HG02870 (cell line): ENCODE results near the gene NRG4.
"Not testable (repeated sequence)": the region's sequence is repeated elsewhere in the genome, so short reads cannot be mapped to it uniquely, and the experiment has no call there.

Experiments used
- ATAC-seq: cut with Tn5 transposase; IDR thresholded peaks from one replicate; pipeline ENCODE4 v1.9.1; 2021; ENCODE audit warnings: mild to moderate bottlenecking, moderate library complexity; ENCODE audit not compliant: unreplicated experiment

NRG4 gene

DNA sequence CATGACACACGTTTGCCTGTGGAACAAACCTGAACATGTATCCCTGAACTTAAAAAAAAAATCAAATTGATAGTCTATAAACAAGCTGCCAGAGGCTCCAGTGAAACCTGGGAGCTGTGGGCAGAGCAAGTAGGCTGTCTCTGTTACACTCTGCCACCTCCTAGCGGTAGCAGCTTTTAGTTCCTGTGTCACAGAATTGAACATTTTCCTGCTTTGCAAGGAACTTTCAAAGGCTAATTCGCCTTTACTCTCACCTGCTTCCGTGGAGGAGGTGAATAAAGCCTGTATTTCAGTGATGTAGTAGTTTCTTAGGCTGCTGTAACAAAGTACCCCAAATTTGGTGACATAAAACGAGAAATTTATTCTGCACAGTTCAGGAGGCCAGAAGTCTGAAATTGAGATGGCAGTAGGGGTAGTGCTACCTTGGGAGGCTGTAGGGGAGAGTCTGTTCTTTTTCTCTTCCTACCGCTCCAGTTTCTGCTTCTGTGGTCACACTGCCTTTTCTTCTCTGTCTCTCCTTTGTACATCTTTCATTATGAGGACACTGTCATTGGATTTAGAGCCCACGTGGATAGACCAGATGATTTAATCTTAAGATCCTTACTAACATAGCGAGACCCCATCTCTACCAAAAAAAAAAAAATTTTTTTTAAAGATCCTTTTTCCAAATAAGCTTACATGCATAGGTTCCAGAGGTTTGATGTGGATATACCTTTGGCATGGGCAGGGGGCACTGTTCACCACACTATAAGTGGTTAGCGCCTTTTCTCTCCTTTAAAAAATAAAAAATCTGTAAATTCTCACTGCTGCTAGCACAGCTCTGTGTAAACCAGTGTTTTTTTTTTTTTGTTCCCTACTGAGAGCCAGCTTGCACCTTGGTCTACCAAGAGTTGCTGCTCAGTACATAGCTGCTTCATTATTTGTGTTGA lies 83.3 kb downstream of the NRG4 start:
- no peak for ATAC-seq

DNA sequence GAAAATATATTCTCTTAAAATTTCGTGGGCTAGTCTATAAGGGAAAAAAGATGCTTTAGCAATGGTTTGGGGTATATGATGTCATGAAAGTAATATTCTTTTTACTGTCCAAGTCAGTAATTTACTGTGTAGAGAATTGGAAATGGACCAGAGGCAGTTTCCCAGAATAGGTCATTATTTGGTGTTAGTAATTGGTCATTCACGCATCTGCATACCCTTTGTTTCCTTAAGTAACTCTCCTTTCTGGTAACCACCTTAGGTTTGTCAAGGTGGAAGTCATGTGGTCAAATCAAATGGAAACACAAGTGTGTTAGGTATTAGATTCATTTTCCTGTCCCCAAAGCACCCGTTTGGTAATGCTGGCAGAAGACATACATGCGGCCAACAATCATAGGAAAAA lies 84.6 kb downstream of the NRG4 start:
- no peak for ATAC-seq

DNA sequence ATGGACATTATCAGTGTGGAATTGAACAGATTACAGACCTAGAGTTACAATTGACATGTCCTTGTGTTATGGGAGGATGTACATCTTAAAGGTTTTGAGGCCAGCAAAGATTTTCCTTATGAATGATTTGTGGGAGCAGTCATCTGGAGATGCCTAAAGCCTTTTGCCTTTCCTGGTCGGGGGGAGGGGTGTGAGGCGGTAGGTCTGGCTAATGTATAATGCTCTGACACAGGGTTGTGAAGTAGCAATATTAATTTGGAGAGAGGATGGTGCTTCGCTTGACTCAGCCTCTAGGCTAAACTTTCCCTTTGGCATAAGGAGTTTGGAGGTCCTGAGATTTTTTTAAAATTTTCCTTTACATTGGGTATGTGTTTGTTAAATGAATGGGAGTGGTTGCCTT lies 85.3 kb downstream of the NRG4 start:
- ATAC-seq, result no peak

DNA sequence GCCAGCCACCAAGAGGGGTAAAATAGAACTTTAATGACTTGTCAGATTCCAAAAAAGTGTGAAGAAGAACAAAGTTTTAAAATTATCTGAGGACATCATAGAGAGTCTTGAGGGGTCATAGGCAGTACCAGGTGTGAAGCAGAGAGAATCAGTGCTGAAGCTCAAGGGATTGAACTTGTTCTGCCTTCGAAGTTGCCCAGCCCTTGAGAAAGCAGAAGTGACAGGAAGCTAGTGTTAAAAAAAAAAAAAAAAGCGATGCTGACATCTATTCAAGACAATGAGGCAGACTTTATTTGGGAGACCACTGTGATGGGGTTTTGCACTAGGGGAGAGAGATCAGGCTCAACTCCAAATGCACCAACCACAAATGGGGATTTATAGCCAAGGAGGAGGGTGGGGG lies 86.8 kb downstream of the NRG4 start:
- no peak for ATAC-seq

DNA sequence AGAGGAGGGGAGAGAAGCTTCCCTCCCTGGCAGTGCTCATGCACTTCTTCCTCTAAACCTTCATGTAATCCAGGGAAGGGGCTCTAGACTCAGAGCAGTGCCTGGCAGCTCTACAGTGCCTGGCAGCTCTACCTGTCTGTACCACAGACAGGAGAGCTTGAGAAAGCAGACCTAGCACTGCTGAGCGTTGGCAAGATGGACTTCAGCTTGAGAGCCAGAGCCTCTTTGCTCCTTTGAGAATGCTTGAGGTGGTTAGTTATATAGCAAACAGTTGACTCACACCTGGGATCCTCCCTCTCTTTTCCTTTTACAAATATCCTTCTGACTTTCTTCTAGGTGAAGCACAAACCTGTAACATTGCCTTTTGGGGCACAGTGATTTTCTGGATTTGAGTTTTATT lies 87.6 kb downstream of the NRG4 start:
- ATAC-seq, result no peak

DNA sequence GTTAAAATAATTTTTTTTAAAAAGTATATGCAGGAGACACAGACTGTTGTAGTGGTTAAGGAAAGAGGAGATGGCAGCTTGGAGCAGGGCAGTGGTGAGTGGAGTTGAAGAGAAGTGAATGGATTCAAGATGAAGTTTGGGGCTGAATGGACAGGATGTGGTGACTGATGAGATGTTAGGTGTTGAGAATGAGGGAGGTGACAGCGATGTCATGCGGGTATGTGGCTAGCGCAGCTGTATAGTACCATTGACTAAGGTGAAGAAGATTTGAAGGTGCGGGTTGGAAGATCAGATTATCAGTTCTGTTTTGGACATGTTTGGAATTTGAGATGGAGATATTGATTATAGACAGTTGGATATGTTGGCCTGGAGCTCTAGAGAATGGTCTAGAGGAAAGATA lies 88.5 kb downstream of the NRG4 start:
- no peak for ATAC-seq

DNA sequence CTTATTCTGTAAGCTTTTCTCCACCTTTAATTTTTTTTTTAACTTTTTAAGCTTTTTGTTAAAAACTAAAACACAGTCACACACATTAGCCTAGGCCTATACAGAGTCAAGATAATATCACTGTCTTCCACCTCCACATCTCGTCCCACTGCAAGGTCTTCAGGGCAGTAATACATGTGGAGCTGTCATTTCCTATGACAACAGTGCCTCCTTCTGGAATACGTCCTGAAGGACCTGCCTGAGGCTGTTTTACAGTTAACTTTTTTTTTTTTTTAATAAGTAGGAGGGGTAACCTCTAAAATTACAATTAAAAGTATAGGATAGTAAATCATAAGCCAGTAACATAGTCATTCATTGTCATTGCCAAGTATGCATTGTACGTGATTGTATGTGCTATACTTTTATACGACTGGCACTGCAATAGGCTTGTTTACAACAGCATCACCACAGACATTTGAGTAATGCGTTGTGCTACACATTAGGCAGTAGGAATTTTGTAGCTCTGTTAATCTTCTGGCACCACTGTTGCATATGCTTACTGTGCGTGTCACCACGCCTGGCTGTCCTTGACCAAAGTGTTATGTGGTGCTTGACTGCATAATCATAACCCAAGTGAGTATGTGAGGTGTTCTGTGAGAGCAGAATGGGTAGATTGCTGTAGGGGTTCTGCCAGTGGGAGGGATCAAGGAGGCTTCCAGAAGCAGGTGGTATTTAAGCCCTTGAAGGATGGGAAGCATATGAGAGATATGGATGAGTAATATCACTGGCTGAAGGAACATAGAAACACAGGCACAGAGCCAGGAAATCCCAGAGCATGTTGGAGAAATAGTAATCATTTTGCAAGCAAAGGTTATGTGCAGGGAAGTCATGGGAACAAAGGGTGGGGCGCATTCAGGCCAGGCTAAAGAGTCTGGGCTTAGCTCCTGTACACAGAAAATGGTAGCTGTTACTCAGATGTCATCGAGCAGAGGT lies 90.2 kb downstream of the NRG4 start:
- no peak for ATAC-seq

DNA sequence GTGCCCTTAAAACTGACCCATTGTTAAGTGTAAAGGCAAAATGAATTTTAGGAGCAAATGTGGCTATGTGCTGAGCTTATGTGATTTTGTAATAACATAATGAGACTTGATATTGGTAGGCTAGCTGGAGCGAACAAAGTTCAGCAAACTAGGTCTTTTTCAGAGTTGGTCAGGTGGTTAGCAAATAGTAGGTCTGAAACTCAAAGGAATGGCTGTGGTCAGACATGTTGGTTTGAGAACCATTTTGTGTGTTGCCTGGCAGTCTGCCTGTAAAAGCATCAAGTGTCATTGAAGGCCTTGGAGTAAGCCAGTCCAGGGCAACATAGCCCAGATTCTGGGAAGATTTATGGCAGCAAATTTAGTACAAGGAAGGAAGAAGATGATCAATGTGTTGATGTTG lies 92.1 kb downstream of the NRG4 start:
- ATAC-seq, result no peak

DNA sequence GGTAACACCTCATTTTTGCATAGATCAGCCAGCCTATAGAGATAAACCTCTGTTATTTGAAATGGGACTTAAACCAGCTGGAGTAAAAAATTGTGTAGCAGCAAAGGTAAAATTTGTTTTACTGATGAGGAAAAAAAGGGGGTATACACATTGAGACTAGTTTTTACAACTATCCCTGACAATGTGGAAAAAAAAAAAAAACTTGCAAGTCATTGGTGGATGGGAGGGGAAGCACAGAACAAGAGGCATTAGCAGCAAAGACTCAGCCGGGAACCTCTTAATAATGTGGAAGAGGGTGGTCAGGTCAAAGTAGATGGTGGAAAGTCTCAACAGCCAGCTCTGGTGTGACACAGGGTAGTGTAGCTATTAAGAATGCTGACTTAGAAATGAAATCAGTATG lies 94.1 kb downstream of the NRG4 start:
- no peak for ATAC-seq

DNA sequence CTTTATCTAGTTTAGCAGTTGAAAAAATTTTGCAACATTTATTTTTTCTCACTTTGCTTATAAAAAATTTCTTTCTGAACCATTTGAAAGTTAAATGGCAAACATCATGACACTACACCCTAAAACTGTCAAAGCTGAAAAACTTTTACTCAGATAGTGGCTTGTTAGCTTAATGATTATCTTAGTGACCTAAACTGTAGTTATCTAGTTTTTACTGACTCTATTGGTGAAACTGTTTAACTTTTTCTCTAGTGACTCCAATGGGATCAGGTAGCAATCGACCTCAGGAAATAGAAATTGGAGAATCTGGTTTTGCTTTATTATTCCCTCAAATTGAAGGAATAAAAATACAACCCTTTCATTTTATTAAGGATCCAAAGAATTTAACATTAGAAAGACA lies 95.2 kb downstream of the NRG4 start:
- ATAC-seq, result no peak

DNA sequence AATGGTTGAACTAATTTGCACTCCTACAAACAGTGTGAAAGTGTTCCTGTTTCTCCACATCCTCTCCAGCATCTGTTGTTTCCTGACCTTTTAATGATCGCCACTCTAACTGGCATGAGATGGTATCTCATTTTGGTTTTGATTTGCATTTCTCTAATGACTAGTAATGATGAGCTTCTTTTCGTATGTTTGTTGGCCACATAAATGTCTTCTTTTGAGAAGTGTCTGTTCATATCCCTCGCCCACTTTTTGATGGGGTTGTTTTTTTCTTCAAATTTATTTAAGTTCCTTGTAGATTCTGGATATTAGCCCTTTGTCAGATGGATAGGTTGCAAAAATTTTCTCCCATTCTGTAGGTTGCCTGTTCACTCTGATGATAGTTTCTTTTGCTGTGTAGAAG lies 101.9 kb downstream of the NRG4 start:
- ATAC-seq, result not testable (repeated sequence)

DNA sequence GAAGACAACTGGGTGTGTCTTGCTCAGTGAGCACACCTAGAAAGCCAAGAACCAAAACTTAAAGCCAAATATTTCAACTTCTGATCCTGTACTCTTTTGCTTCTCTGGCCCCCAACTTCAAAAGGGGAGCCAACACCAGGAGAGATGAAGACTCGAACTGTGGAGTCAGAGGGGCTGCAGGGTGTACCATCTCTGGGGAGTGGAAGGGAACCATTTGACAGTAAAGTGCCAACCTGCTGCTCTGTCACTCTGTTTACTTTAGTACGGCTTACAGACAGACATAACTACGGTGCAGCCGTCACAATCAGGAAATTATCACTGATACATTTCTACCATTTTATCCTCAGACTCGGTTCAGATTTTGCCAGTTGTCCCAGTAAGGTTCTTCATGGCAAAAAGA lies 107.0 kb downstream of the NRG4 start:
- ATAC-seq, result no peak

DNA sequence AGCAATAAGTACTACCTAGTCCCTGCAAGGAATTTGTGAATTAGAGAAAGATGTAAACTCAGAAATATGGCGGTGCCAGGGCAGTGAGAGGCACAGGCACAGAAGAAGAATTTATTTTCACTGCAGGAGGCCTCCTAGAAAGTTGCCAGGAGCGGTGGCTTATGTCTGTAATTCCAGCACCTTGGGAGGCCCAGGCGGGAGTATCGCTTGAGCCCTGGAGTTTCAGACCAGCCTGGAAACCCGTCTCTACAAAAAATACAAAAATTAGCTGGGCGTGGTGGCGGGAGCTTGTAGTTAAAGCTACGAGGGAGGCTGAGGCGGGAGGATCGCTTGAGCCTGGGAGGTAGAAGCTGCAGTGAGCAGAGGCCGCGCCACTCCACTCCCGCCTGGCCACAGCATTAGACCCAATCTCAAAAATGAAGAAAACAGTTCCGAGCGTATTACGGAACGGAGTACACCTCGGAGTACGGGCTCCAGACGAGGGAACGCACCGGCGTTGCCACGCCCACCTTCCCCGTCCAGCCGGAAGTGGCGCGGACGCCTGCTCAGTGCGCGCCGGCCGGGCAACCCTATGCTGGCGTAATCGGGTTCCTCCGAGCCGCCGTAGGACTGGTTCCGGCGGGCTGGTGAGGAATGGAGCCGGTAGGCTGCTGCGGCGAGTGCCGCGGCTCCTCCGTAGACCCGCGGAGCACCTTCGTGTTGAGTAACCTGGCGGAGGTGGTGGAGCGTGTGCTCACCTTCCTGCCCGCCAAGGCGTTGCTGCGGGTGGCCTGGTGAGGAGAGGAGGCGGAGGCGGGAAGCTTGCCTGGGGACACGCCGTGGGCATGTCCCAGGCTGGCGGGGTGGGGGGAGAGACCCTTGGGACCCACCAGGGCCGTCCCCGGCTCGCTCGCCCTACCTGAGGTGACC lies 108.6 kb downstream of the NRG4 start, which contains the start of gene FBXO22:
Gene FBXO22 (plus strand): TSS at position 548 of the 909 bp plus-strand sequence. CDS start 86 bp downstream, at position 634.
- ATAC-seq, result peak; percentile 91

DNA sequence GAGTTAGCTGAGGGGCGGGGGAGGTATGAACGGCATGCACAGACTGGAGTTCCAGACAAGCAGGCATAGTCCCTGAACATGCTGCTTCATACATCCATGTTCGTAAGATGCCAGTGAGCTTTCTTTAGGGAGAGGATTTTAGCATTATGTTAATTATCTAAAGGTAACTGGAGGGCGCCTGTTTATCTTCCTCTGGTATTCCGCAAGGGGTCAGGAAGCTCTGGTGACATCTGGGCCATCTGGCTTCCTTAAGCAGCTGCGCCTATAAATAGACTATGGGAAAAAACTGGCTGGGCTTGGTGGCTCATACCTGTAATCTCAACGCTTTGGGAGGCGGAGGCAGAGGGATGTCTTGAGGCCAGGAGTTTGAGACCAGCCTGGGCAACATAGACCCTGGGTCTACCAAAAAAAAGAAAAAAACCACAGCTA lies 110.1 kb downstream of the NRG4 start:
- ATAC-seq, result no peak

DNA sequence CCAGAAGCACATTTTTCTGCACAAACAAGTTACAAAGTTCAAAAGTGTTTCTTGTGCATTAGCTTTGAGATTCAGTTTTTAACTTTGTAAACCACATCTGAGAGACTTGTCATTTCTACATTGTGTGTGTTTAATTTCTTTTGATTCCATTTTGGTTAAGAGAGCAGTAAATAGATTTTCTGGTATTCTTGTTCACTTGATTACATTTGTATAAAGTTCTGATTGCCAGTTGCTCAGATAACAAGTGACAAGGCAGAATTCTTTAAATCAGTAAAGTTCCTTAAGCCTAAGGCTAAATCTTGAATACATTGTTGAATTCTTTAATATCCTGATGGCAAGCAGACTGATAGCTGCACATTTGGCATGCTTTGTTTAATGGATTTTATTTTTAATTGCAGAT lies 111.6 kb downstream of the NRG4 start:
- ATAC-seq, result no peak

DNA sequence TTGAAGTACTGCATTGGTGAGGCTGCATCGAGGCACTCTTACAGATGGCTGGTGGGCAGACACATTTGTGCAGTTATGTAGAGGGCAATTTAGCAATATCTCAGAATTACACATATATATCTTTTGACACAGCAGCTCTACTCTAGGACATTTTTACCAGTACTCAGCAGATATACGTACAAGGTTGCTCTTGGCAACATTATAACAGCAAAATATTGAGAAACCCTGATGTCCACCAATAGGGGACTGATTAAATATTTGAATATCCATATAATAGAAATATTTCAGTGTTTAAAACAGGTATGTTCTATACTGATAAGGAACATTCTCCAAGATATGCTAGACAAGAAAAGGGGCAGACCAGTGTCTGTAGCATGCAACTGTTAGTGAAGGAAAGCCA lies 116.5 kb downstream of the NRG4 start:
- ATAC-seq, result no peak

DNA sequence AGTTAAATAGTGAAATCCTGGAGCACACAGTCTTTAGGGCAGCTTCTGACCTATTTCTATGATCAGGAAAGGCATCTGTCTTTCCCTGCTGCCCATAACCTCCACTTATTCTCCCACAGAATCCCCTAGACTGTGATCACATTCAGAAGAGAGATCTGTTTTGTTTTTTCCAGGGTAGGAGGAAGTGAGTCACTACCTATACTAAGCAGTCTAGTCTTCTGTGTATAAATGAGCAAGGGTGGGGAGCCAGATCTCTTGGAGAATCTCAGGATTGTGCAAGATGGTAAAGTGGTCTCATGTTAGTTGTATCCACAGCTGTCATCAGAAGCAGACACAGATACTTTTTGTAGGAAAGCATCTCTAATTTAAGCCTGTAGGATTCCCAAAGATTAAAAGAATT lies 120.3 kb downstream of the NRG4 start:
- ATAC-seq, result no peak
